Measurements from ENCODE around the gene PARD3.

- TF ChIP-seq, protein P1, sequence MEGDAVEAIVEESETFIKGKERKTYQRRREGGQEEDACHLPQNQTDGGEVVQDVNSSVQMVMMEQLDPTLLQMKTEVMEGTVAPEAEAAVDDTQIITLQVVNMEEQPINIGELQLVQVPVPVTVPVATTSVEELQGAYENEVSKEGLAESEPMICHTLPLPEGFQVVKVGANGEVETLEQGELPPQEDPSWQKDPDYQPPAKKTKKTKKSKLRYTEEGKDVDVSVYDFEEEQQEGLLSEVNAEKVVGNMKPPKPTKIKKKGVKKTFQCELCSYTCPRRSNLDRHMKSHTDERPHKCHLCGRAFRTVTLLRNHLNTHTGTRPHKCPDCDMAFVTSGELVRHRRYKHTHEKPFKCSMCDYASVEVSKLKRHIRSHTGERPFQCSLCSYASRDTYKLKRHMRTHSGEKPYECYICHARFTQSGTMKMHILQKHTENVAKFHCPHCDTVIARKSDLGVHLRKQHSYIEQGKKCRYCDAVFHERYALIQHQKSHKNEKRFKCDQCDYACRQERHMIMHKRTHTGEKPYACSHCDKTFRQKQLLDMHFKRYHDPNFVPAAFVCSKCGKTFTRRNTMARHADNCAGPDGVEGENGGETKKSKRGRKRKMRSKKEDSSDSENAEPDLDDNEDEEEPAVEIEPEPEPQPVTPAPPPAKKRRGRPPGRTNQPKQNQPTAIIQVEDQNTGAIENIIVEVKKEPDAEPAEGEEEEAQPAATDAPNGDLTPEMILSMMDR (IDR thresholded peaks at IDR 0.05) = no peak
- no peak for TF ChIP-seq POLR2A (IDR thresholded peaks at IDR 0.05)
- no peak for TF ChIP-seq POLR2AphosphoS5 (IDR thresholded peaks at IDR 0.05)
Observed at GRCh38 chr10:34858003-34858402, 42.9 kb upstream of the PARD3 start.
